Activated CD8-positive, alpha-beta T cell treated with anti-CD3 and anti-CD28 coated beads for 36 hours (primary cell): ENCODE measurements around the gene TMBIM4. TPM values are rescaled to one million over a fixed set of nuclear protein-coding genes. Genes with fewer than 3 reads are reported as not detected.

Source experiments
- ATAC-seq: fragments of 200-7000 bp; cut with Tn5 transposase; one replicate; pipeline ENCODE4 v1.10.0; 2021; ENCODE audit warnings: mild to moderate bottlenecking, moderate library complexity
- CTCF ChIA-PET: fragments of 350-600 bp; sonication (Branson Sonifier 250); formaldehyde crosslinking; loops from one replicate; lab custom pipeline; 2021; ENCODE audit warnings: antibody characterized with exemption; lab: Charles Lee
- POLR2A ChIA-PET: fragments of 350-600 bp; sonication (Branson Sonifier 250); formaldehyde crosslinking; loops from one replicate; lab custom pipeline; 2021; ENCODE audit warnings: antibody characterized with exemption; lab: Charles Lee
- DNase-seq: peaks from one replicate; pipeline ENCODE4 v3.0.0-alpha.2; 2020
- H3K27ac Mint-ChIP-seq: one replicate; pipeline ENCODE4 v1.8.0; 2021; ENCODE audit warnings: mild to moderate bottlenecking, mixed read lengths
- H3K27me3 Mint-ChIP-seq: one replicate; pipeline ENCODE4 v1.8.0; 2021; ENCODE audit warnings: mixed read lengths
- H3K36me3 Mint-ChIP-seq: one replicate; pipeline ENCODE4 v1.8.0; 2021; ENCODE audit warnings: low read depth, mixed read lengths
- H3K4me1 Mint-ChIP-seq: one replicate; pipeline ENCODE4 v1.8.0; 2021; ENCODE audit warnings: low read depth, mixed read lengths
- H3K4me3 Mint-ChIP-seq: one replicate; pipeline ENCODE4 v1.8.0; 2021; ENCODE audit warnings: mild to moderate bottlenecking, moderate library complexity, mixed read lengths
- H3K9me3 Mint-ChIP-seq: one replicate; pipeline ENCODE4 v1.8.0; 2021; ENCODE audit warnings: mixed read lengths
- intact Hi-C: fragments of 100-400 bp; cut with micrococcal nuclease; formaldehyde crosslinking; loops from one replicate; pipeline ENCODE4 v1.10.0; 2022
- total RNA-seq, 2 experiments: library from RNA; stranded (reverse); gene quantifications; one replicate each; pipeline ENCODE4 v1.2.3, GENCODE V29; 2021
- TF ChIP-seq, protein P1 (sequence below): fragments of 200-600 bp; IDR thresholded peaks from one replicate; pipeline ENCODE4 v1.8.0; 2022; ENCODE audit warnings: antibody characterized with exemption, mild to moderate bottlenecking

Gene TMBIM4
- total RNA-seq, 2 experiments from 2014 or later, result 41.7 to 45.8 TPM

DNA sequence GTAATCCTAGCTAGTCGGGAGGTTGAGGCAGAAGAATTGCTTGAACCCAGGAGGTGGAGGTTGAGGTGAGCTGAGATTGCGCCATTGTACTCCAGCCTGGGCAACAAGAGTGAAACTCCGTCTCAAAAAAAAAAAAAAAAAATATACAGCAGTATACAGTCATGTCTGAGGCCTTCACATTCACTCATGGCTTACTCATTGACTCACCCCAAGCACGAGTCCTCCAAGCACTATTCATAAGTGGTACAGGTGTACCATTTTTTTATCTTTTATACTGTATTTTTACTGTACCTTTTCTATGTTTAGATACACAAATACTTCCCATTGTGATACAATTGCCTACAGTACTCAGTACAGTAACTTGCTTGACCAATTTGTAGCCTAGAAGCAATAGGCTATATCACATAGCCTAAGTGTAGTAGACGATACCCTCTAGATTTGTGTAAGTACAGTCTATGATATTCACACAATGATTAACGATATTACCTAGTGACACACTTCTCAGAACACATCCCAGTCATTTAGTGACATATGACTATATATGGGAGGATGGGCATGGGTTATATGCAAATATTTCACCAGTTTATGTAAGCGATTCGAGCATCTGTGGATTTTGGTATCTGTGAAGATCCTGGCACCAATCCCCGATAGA is 51.4 kb downstream of the TMBIM4 start:
- DNase-seq (no peak), ATAC-seq (peak; percentile 20)
- H3K27ac Mint-ChIP-seq, result no peak overlapping the region
- TF ChIP-seq, protein P1, sequence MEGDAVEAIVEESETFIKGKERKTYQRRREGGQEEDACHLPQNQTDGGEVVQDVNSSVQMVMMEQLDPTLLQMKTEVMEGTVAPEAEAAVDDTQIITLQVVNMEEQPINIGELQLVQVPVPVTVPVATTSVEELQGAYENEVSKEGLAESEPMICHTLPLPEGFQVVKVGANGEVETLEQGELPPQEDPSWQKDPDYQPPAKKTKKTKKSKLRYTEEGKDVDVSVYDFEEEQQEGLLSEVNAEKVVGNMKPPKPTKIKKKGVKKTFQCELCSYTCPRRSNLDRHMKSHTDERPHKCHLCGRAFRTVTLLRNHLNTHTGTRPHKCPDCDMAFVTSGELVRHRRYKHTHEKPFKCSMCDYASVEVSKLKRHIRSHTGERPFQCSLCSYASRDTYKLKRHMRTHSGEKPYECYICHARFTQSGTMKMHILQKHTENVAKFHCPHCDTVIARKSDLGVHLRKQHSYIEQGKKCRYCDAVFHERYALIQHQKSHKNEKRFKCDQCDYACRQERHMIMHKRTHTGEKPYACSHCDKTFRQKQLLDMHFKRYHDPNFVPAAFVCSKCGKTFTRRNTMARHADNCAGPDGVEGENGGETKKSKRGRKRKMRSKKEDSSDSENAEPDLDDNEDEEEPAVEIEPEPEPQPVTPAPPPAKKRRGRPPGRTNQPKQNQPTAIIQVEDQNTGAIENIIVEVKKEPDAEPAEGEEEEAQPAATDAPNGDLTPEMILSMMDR, result no peak
- POLR2A ChIA-PET, result interaction anchor here (1.2 to 1.9 kb wide), 2 partner anchors 12 to 282 kb away, joined by 3 to 5 read pairs; partner anchors contain the start of gene LLPH
- peaks cover 2% of the 10 kb centered on the region for H3K27me3 Mint-ChIP-seq
- peaks cover 21% of the 10 kb centered on the region for H3K36me3 Mint-ChIP-seq
- no peak overlapping the region for H3K4me3 Mint-ChIP-seq
- no peaks in the 10 kb centered on the region for H3K9me3 Mint-ChIP-seq
- CTCF ChIA-PET, result interaction anchor here (1.4 kb wide), 1 partner anchor 575 kb away, joined by 3 read pairs; no protein-coding TSS in a partner anchor
- peaks cover 23% of the 10 kb centered on the region for H3K4me1 Mint-ChIP-seq
- intact Hi-C loops, result no loop called here

DNA sequence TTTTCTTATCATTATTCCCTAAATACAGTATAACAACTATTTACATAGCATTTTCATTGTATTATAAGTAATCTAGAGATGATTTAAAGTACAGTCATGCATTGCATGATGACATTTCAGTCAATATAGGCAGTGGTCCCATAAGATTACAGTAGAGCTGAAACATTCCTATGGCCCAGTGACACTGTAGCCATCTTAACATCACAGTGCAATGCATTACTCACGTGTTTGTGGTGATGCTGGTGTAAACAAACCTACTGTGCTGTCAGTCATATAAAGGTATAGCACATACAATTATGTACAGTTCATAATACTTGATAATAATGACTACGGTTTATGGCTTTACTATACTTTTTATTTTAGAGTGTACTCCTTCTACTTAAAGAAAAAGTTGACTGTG is 52.6 kb downstream of the TMBIM4 start:
- Mint-ChIP-seq H3K36me3 (peaks cover 17% of the 10 kb centered on the region), H3K27me3 (peaks cover 2% of the 10 kb centered on the region), H3K27ac (no peak overlapping the region), H3K4me1 (peaks cover 21% of the 10 kb centered on the region), H3K4me3 (no peak overlapping the region), H3K9me3 (no peaks in the 10 kb centered on the region)
- ChIA-PET CTCF (interaction anchor here (1.0 to 1.4 kb wide), 2 partner anchors 9 to 576 kb away, joined by 3 read pairs; no protein-coding TSS in a partner anchor), POLR2A (no interaction called here)
- no peak for ATAC-seq
- TF ChIP-seq, protein P1, result no peak
- DNase-seq, result no peak
- intact Hi-C loops, result no loop called here

DNA sequence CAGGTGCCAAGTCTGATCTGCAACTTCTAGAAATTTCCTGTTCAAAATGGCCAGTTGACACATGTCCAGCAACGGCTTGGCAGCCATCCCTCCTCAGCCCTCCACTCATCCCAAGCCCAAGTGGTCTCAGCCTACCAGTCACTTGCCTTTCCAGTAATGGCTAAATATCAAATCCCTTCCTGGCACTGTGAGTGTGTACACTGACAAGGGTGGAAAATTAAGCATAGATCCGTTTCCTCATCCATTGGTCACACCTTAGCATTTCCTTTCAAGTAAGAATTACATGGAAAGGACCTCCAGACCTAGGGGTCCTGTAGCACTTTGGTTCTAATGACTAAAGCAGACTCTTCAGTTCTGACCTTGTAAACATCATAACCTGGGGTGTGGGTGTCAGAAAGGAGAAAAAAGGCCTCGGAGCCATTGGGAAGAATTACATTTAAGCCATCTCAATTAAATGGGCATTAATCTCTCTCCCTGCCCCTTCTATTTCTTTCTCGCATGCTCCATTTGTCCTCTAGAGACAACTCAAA is 54.7 kb downstream of the TMBIM4 start:
- intact Hi-C loops, result no loop called here
- DNase-seq (no peak), ATAC-seq (no peak)
- TF ChIP-seq, protein P1, result no peak
- Mint-ChIP-seq H3K27ac (no peak overlapping the region), H3K36me3 (peaks cover 9% of the 10 kb centered on the region), H3K9me3 (no peaks in the 10 kb centered on the region), H3K4me3 (no peak overlapping the region), H3K4me1 (peaks cover 15% of the 10 kb centered on the region), H3K27me3 (peaks cover 2% of the 10 kb centered on the region)
- POLR2A ChIA-PET, result no interaction called here
- CTCF ChIA-PET, result interaction anchor here (1.4 kb wide), 1 partner anchor 8 kb away, joined by 7 read pairs; no protein-coding TSS in a partner anchor

DNA sequence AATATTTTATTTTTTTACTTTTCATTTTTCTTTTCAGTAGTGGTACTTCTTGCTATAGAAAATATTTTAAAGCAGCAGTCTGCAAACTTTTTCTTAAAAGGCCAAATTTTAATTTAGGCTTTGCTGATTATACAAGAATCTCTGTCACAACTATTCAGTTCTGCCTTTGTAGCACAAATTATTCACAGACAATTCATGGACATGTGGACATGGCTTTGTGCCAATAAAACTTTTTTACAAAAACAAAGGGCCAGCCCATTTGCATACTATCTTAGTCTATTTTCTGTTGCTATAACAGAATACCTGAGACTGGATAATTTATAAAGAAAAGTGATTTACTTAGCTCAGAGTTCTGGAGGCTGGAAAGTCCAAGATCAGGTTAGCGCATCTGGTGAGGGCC is 56.3 kb downstream of the TMBIM4 start:
- TF ChIP-seq, protein P1, result no peak
- ChIA-PET CTCF (no interaction called here), POLR2A (no interaction called here)
- ATAC-seq, result no peak
- intact Hi-C loops, result no loop called here
- Mint-ChIP-seq H3K4me1 (peaks cover 8% of the 10 kb centered on the region), H3K27ac (no peak overlapping the region), H3K9me3 (no peaks in the 10 kb centered on the region), H3K36me3 (no peaks in the 10 kb centered on the region), H3K27me3 (peaks cover 2% of the 10 kb centered on the region), H3K4me3 (no peak overlapping the region)
- no peak for DNase-seq

DNA sequence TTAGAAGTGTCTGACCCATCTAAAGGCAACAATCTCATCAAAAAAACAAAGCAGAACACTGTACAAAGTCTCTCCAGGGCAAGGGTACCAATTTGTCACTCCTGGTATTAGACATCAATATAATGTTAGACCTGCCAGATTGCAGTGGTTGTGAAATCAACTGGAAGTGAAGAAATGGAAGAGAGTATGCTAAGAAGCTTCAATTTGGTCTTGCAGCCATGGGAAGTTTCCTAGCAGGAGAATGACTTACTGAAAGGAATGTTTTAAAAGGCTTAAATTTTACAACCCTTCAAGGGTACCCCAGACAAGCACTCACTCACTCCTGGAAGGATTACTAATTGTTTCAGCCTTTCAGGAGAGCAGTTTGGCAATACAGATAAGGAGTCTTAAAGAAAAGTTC is 58.2 kb downstream of the TMBIM4 start:
- ChIA-PET CTCF (no interaction called here), POLR2A (no interaction called here)
- peaks cover 3% of the 10 kb centered on the region for H3K27me3 Mint-ChIP-seq
- no peak overlapping the region for H3K4me3 Mint-ChIP-seq
- intact Hi-C loops, result no loop called here
- TF ChIP-seq, protein P1, result no peak
- no peaks in the 10 kb centered on the region for H3K36me3 Mint-ChIP-seq
- H3K27ac Mint-ChIP-seq, result no peak overlapping the region
- H3K9me3 Mint-ChIP-seq, result no peaks in the 10 kb centered on the region
- ATAC-seq (no peak), DNase-seq (no peak)
- peaks cover 8% of the 10 kb centered on the region for H3K4me1 Mint-ChIP-seq
